Measurements from ENCODE around the gene TNC. TPM values are rescaled to one million over a fixed set of nuclear protein-coding genes. Genes with fewer than 3 reads are reported as not detected.

Gene TNC
- total and polyA plus RNA-seq, 2 of the 4 experiments (the other 2 are of a cell fraction), result 192 to 253 TPM

GRCh38 chr9:115103746-115104477 lies 14.0 kb downstream of the TNC start:
- no peak for ATAC-seq (ENCODE audit: low read depth)
- H2BK15ac ChIP-seq (ENCODE audit: low read depth, low read length), result no peak overlapping the region
- dilution Hi-C loops (cut with HindIII; ENCODE audit: low sequenced_read_pairs, unreplicated experiment) (no loop called here), in situ Hi-C loops (cut with MboI; ENCODE audit: low sequenced_read_pairs) (no loop called here), intact Hi-C loops (cut with micrococcal nuclease) (no loop called here)
- H4K91ac ChIP-seq (ENCODE audit: insufficient read depth, low read depth, low read length), result no peak overlapping the region
- H3K9me3 ChIP-seq (ENCODE audit: control insufficient read depth, insufficient read depth, low read length), result no peaks in the 10 kb centered on the region
- TF ChIP-seq ELK1 (IDR thresholded peaks at IDR 0.05; ENCODE audit: borderline replicate concordance, low read depth, low read length), result no peak
- TF ChIP-seq NFE2L2 (IDR thresholded peaks at IDR 0.05; ENCODE audit: low read depth, low read length), result no peak
- TF ChIP-seq CEBPB (IDR thresholded peaks at IDR 0.05; ENCODE audit: low read depth, low read length), result no peak
- no peak for TF ChIP-seq MAZ (IDR thresholded peaks at IDR 0.05; ENCODE audit: borderline replicate concordance, low read depth, low read length)
- no peak for TF ChIP-seq RCOR1 (IDR thresholded peaks at IDR 0.05; ENCODE audit: insufficient replicate concordance, low read length)
- no peak for TF ChIP-seq POLR2A (IDR thresholded peaks at IDR 0.05; ENCODE audit: low read depth, low read length)
- no peak for TF ChIP-seq CHD1 (IDR thresholded peaks at IDR 0.05; ENCODE audit: low read depth, low read length)
- no peak for TF ChIP-seq CTCF (conservative IDR thresholded peaks at IDR 0.05; ENCODE audit: low read depth, low read length)
- TF ChIP-seq SMC3 (IDR thresholded peaks at IDR 0.05; ENCODE audit: low read depth, low read length), result no peak
- TF ChIP-seq FOS (IDR thresholded peaks at IDR 0.05; ENCODE audit: low read depth, low read length), result no peak
- no peak for TF ChIP-seq USF2 (IDR thresholded peaks at IDR 0.05; ENCODE audit: low read depth, low read length)
- TF ChIP-seq MXI1 (IDR thresholded peaks at IDR 0.05; ENCODE audit: borderline replicate concordance, low read depth, low read length), result no peak
- no peak for TF ChIP-seq BHLHE40 (IDR thresholded peaks at IDR 0.05; ENCODE audit: low read depth, low read length)
- TF ChIP-seq MAFK (IDR thresholded peaks at IDR 0.05; ENCODE audit: low read depth, low read length), result no peak
- no peak for TF ChIP-seq RAD21 (IDR thresholded peaks at IDR 0.05; ENCODE audit: low read length)
- no peak for TF ChIP-seq RFX5 (IDR thresholded peaks at IDR 0.05; ENCODE audit: low read depth, low read length)
- H2BK20ac ChIP-seq (ENCODE audit: low read depth, low read length), result no peak overlapping the region
- no peak overlapping the region for H4K5ac ChIP-seq (ENCODE audit: low read depth, low read length)
- H3K4me1 ChIP-seq (ENCODE audit: control insufficient read depth, insufficient read depth, low read length), result peaks cover 5% of the 10 kb centered on the region; the same call in 1 of the 2 replicates
- H3K23ac ChIP-seq (ENCODE audit: low read depth, low read length), result no peak overlapping the region
- no peak overlapping the region for H3K27ac ChIP-seq (ENCODE audit: insufficient read depth, low read length)
- H3K27me3 ChIP-seq (ENCODE audit: control insufficient read depth, insufficient read depth, low read length), result no peaks in the 10 kb centered on the region
- H3K36me3 ChIP-seq (ENCODE audit: control insufficient read depth, insufficient read depth, low read length), result peaks cover 9% of the 10 kb centered on the region
- no peak overlapping the region for H2BK120ac ChIP-seq (ENCODE audit: low read depth, low read length)
- no peak overlapping the region for H3K56ac ChIP-seq (ENCODE audit: extremely low read depth, insufficient read depth, low read length)
- no CpG with 5 or more reads among the region's 3 CpGs for WGBS, 2 experiments (ENCODE audit: extremely low coverage in 2 of 2, insufficient read length in 1 of 2)
- ChIA-PET CTCF (interaction anchor here (1.7 kb wide), 1 partner anchor 10 kb away, joined by 5 read pairs; no protein-coding TSS in a partner anchor), POLR2A (ENCODE audit: unreplicated experiment) (no interaction called here)
- H2AK5ac ChIP-seq (ENCODE audit: low read depth, low read length), result no peak overlapping the region
- peaks cover 25 to 56% of the 10 kb centered on the region in 2 experiments for H3K79me1 ChIP-seq (ENCODE audit: low read depth in 1 of 2, low read length in 2 of 2)
- no peak overlapping the region for H3K4me3 ChIP-seq (ENCODE audit: insufficient read depth, low read depth, low read length)
- no peaks in the 10 kb centered on the region for H3K9me1 ChIP-seq (ENCODE audit: insufficient read depth, low read length)
- DNase-seq, result no peak
- no peak overlapping the region for H3K4me2 ChIP-seq (ENCODE audit: low read depth, low read length)
- no peak overlapping the region for H3K18ac ChIP-seq (ENCODE audit: low read depth, low read length)
- no peak overlapping the region for H4K8ac ChIP-seq (ENCODE audit: low read depth in 2 of 2, low read length in 2 of 2)
- BruUV-seq (replicated peaks), result no TSS peak
- no peak overlapping the region for H2AFZ ChIP-seq (replicated peaks; ENCODE audit: low read length, poor library complexity)
- no peak overlapping the region for H3K14ac ChIP-seq (replicated peaks; ENCODE audit: low read depth, low read length)
- no peak overlapping the region for H2AK9ac ChIP-seq (replicated peaks; ENCODE audit: low read depth, low read length, poor library complexity)
- H3K4ac ChIP-seq (ENCODE audit: low read depth, low read length), result no peak overlapping the region
- no peak overlapping the region for H3K9ac ChIP-seq (ENCODE audit: low read depth, low read length)
- H4K20me1 ChIP-seq (ENCODE audit: insufficient read depth, low read length), result no peaks in the 10 kb centered on the region; the same call in 1 of the 2 replicates
- H2BK5ac ChIP-seq (ENCODE audit: low read depth, low read length, poor library complexity, severe bottlenecking), result no peak overlapping the region

All from IMR-90 (cell line).